ENCODE results near the gene UTP14A. TPM values are rescaled to one million over a fixed set of nuclear protein-coding genes. Genes with fewer than 3 reads are reported as not detected.

UTP14A gene
- total and polyA plus RNA-seq, 2 of the 13 experiments (the other 11 are each of a cell fraction or from before 2014, with no cell fraction given) = 7.4 to 19.0 TPM

DNA sequence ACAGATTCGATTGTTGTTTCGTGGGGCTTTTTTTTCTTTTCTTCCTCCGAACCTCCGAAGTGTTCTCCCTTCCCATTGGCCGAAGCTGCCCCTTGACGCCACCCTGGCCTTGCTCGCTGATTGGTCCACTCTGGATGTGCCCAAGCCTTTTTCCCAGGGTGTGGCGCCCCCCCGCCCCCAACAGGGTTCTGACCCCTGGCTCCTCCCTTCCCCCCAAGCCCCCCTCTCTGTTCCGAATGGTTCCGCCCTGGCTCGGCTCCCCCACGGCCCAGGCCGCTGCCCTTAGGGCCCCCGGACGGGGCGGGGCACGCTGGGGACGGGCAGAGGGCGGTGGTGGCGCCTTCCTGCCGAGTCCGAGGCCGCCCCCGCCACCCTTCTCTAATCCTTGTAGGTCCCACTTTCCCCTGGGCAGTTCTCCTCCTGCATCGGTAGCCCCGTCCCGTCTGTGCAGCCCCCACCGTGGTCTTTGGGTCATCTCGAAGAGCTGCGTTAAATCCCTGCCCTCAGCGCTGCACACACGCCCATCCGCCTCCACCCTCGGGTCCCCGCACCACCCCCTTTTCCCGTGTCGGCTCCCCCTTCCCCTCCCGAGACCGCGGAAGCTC, 25.5 kb downstream of the UTP14A start (continued):
- TF ChIP-seq, protein P1, sequence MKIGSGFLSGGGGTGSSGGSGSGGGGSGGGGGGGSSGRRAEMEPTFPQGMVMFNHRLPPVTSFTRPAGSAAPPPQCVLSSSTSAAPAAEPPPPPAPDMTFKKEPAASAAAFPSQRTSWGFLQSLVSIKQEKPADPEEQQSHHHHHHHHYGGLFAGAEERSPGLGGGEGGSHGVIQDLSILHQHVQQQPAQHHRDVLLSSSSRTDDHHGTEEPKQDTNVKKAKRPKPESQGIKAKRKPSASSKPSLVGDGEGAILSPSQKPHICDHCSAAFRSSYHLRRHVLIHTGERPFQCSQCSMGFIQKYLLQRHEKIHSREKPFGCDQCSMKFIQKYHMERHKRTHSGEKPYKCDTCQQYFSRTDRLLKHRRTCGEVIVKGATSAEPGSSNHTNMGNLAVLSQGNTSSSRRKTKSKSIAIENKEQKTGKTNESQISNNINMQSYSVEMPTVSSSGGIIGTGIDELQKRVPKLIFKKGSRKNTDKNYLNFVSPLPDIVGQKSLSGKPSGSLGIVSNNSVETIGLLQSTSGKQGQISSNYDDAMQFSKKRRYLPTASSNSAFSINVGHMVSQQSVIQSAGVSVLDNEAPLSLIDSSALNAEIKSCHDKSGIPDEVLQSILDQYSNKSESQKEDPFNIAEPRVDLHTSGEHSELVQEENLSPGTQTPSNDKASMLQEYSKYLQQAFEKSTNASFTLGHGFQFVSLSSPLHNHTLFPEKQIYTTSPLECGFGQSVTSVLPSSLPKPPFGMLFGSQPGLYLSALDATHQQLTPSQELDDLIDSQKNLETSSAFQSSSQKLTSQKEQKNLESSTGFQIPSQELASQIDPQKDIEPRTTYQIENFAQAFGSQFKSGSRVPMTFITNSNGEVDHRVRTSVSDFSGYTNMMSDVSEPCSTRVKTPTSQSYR (CRISPR knock-in tag; IDR thresholded peaks at IDR 0.05; ENCODE audit: borderline replicate concordance) = peak; percentile 44; the same call in 1 of the 2 replicates
- TF ChIP-seq, protein P2, sequence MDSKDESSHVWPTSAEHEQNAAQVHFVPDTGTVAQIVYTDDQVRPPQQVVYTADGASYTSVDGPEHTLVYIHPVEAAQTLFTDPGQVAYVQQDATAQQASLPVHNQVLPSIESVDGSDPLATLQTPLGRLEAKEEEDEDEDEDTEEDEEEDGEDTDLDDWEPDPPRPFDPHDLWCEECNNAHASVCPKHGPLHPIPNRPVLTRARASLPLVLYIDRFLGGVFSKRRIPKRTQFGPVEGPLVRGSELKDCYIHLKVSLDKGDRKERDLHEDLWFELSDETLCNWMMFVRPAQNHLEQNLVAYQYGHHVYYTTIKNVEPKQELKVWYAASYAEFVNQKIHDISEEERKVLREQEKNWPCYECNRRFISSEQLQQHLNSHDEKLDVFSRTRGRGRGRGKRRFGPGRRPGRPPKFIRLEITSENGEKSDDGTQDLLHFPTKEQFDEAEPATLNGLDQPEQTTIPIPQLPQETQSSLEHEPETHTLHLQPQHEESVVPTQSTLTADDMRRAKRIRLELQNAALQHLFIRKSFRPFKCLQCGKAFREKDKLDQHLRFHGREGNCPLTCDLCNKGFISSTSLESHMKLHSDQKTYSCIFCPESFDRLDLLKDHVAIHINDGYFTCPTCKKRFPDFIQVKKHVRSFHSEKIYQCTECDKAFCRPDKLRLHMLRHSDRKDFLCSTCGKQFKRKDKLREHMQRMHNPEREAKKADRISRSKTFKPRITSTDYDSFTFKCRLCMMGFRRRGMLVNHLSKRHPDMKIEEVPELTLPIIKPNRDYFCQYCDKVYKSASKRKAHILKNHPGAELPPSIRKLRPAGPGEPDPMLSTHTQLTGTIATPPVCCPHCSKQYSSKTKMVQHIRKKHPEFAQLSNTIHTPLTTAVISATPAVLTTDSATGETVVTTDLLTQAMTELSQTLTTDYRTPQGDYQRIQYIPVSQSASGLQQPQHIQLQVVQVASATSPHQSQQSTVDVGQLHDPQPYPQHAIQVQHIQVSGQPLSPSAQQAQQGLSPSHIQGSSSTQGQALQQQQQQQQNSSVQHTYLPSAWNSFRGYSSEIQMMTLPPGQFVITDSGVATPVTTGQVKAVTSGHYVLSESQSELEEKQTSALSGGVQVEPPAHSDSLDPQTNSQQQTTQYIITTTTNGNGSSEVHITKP (CRISPR knock-in tag; IDR thresholded peaks at IDR 0.05; ENCODE audit: low read depth) = peak; percentile 96
- TF ChIP-seq, protein P3, sequence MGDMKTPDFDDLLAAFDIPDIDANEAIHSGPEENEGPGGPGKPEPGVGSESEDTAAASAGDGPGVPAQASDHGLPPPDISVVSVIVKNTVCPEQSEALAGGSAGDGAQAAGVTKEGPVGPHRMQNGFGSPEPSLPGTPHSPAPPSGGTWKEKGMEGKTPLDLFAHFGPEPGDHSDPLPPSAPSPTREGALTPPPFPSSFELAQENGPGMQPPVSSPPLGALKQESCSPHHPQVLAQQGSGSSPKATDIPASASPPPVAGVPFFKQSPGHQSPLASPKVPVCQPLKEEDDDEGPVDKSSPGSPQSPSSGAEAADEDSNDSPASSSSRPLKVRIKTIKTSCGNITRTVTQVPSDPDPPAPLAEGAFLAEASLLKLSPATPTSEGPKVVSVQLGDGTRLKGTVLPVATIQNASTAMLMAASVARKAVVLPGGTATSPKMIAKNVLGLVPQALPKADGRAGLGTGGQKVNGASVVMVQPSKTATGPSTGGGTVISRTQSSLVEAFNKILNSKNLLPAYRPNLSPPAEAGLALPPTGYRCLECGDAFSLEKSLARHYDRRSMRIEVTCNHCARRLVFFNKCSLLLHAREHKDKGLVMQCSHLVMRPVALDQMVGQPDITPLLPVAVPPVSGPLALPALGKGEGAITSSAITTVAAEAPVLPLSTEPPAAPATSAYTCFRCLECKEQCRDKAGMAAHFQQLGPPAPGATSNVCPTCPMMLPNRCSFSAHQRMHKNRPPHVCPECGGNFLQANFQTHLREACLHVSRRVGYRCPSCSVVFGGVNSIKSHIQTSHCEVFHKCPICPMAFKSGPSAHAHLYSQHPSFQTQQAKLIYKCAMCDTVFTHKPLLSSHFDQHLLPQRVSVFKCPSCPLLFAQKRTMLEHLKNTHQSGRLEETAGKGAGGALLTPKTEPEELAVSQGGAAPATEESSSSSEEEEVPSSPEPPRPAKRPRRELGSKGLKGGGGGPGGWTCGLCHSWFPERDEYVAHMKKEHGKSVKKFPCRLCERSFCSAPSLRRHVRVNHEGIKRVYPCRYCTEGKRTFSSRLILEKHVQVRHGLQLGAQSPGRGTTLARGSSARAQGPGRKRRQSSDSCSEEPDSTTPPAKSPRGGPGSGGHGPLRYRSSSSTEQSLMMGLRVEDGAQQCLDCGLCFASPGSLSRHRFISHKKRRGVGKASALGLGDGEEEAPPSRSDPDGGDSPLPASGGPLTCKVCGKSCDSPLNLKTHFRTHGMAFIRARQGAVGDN (CRISPR knock-in tag; IDR thresholded peaks at IDR 0.05) = peak; percentile 39
- peak; percentile 26; the same call in 1 of the 2 replicates for TF ChIP-seq THAP11 (CRISPR knock-in tag; IDR thresholded peaks at IDR 0.05)
- TF ChIP-seq NR2F6 (IDR thresholded peaks at IDR 0.05) = no peak
- 0 out of 2 replicates have a peak, but pooled peaks have one; percentile 37 for TF ChIP-seq NR2F6 (CRISPR knock-in tag; IDR thresholded peaks at IDR 0.05)
- TF ChIP-seq, protein P4, sequence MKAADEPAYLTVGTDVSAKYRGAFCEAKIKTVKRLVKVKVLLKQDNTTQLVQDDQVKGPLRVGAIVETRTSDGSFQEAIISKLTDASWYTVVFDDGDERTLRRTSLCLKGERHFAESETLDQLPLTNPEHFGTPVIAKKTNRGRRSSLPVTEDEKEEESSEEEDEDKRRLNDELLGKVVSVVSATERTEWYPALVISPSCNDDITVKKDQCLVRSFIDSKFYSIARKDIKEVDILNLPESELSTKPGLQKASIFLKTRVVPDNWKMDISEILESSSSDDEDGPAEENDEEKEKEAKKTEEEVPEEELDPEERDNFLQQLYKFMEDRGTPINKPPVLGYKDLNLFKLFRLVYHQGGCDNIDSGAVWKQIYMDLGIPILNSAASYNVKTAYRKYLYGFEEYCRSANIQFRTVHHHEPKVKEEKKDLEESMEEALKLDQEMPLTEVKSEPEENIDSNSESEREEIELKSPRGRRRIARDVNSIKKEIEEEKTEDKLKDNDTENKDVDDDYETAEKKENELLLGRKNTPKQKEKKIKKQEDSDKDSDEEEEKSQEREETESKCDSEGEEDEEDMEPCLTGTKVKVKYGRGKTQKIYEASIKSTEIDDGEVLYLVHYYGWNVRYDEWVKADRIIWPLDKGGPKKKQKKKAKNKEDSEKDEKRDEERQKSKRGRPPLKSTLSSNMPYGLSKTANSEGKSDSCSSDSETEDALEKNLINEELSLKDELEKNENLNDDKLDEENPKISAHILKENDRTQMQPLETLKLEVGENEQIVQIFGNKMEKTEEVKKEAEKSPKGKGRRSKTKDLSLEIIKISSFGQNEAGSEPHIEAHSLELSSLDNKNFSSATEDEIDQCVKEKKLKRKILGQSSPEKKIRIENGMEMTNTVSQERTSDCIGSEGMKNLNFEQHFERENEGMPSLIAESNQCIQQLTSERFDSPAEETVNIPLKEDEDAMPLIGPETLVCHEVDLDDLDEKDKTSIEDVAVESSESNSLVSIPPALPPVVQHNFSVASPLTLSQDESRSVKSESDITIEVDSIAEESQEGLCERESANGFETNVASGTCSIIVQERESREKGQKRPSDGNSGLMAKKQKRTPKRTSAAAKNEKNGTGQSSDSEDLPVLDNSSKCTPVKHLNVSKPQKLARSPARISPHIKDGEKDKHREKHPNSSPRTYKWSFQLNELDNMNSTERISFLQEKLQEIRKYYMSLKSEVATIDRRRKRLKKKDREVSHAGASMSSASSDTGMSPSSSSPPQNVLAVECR (CRISPR knock-in tag; IDR thresholded peaks at IDR 0.05; ENCODE audit: borderline replicate concordance) = peak; percentile 26; the same call in 1 of the 2 replicates
- peak; percentile 23; the same call in 1 of the 2 replicates for TF ChIP-seq DMAP1 (CRISPR knock-in tag; IDR thresholded peaks at IDR 0.05)
- TF ChIP-seq MTF1 (CRISPR knock-in tag; IDR thresholded peaks at IDR 0.05) = no peak
- peak; percentile 62 for TF ChIP-seq NFYB (CRISPR knock-in tag; IDR thresholded peaks at IDR 0.05)
- TF ChIP-seq GABPB1 (CRISPR knock-in tag; IDR thresholded peaks at IDR 0.05) = peak; percentile 59; the same call in 1 of the 2 replicates
- TF ChIP-seq SP5 (CRISPR knock-in tag; IDR thresholded peaks at IDR 0.05; ENCODE audit: borderline replicate concordance, low read depth) = peak; percentile 71; the same call in 1 of the 2 replicates
- peak; percentile 35 for TF ChIP-seq HNRNPK (IDR thresholded peaks at IDR 0.05; ENCODE audit: low read depth, low read length, poor library complexity, severe bottlenecking)
- peak; percentile 7; the same call in 1 of the 2 replicates for TF ChIP-seq SAP130 (CRISPR knock-in tag; IDR thresholded peaks at IDR 0.05; ENCODE audit: low read depth)

All from HepG2 (cell line).